Prostate gland (tissue), 2 donors: ENCODE measurements around the gene ATF6B. TPM values are rescaled to one million over a fixed set of nuclear protein-coding genes. Genes with fewer than 3 reads are reported as not detected.
A peak's percentile ranks its signal among the peaks of the same experiment; 100 is the strongest.

Source experiments
- DNase-seq: peaks from one replicate; pipeline ENCODE4 v3.0.0-alpha.2; 2019; ENCODE audit warnings: low spot score
- H3K27ac ChIP-seq, 2 donors: fragments of 200-600 bp; sonication (generic); 2 replicates each; pipeline ENCODE4 v1.5.1; 2017 to 2019
- H3K27me3 ChIP-seq: fragments of 200-600 bp; sonication (generic); replicated peaks from 2 replicates; pipeline ENCODE4 v1.5.1; 2019; ENCODE audit not compliant: insufficient read depth
- H3K36me3 ChIP-seq, 2 donors: fragments of 200-600 bp; sonication (generic); 1 replicate in 1 of 2; 2 replicates in 1 of 2; pipeline versions ENCODE4 v1.5.1 to v1.8.1; 2017 to 2019
- H3K4me1 ChIP-seq: fragments of 200-600 bp; sonication (generic); replicated peaks from 2 replicates; pipeline ENCODE4 v1.5.1; 2019
- H3K4me3 ChIP-seq, 2 donors: fragments of 200-600 bp; sonication (generic); 2 replicates each; pipeline ENCODE4 v1.5.1; 2017 to 2019
- H3K9me3 ChIP-seq: fragments of 200-600 bp; sonication (generic); 2 replicates; pipeline ENCODE4 v1.5.1; 2017
- POLR2A ChIP-seq: fragments of 450-650 bp; IDR thresholded peaks from one replicate; pipeline ENCODE4 v1.6.1; 2016; ENCODE audit warnings: antibody characterized with exemption, mild to moderate bottlenecking
- POLR2AphosphoS5 ChIP-seq: sonication (generic); formaldehyde crosslinking; IDR thresholded peaks from one replicate; pipeline ENCODE4 v1.6.1; 2017; ENCODE audit warnings: antibody characterized with exemption
- WGBS: methylation state at CpG from one replicate; pipeline ENCODE4 v1.1.5; 2018; 5-methylcytosine and 5-hydroxymethylcytosine counted together
- intact Hi-C: fragments of 100-400 bp; cut with DNase I; formaldehyde crosslinking; loops from one replicate; pipeline ENCODE4 v1.14.2; 2022
- total RNA-seq, 2 donors: library from RNA; depleted of rRNA; stranded (reverse); fragments of >200 nt; gene quantifications; one replicate each; pipeline ENCODE4 v1.1.0, GENCODE V29; 2016
- TF ChIP-seq, protein P1 (sequence below), 4 experiments: fragments of 200-600 bp in 2 of 4; fragments of 450-650 bp in 2 of 4; sonication (generic) in 2 of 4; IDR thresholded peaks; 1 replicate in 3 of 4; 2 replicates in 1 of 4; pipeline ENCODE4 v1.5.1; 2016 to 2019; ENCODE audit warnings: antibody characterized with exemption in 4 of 4, mild to moderate bottlenecking in 2 of 4, moderate library complexity in 2 of 4

Gene ATF6B
- total RNA-seq, 2 donors from 2014 or later, result 70.6 to 132 TPM

DNA sequence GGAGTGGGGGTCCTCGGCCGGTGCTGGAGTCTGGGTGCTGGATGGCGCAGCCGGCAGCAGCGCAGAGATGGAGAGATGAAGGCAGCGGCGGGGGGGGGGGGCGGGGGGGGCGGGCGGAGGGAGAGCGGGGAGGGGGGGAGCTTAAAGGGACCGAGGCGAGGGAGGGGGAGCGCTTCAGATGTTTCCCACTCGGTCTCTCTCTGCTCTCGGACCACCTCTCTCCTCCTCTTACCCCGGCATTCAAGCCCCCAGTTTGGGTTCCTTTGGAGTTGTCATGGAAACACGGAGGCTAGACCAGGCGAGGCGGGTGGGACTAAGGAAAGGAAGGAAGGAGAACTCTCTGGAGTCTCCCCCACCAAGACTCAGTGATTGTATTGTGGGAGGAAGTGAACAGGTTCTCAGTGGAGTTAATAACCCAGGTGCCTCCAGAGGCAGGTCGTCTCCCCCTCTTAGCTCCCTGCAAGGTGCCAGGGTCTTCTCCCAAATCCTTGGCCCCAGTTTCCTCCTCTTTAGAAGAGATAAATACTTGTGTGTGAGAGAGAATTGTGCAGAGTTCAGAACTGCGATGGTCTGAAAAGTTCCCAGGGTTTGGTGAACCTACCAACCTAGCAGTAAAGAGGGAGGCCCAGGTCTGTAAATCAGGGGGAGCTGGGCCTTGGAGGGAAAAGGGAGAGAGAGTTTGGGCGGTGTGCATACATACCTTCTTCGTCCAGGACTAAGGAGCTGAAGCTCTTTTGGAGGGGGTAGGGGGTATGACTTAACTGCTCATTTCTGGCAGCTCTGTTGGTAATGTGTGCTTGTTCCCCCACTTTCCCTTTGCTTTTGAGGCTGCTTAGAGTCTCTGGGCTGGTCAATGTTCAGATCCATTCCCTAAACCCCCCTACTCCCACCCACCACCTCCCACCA is 24.1 kb upstream of the ATF6B start, which contains the start of gene PRRT1:
Gene PRRT1, minus strand, starts transcription at position 77 of the 906 bp plus-strand sequence. CDS start 112 bp downstream, outside the sequence.
- H3K27me3 ChIP-seq, result no peaks in the 10 kb centered on the region
- H3K4me1 ChIP-seq, result peaks cover 14% of the 10 kb centered on the region
- peak within 1 kb of the TSS; percentile 88 to 89 for H3K27ac ChIP-seq
- no peaks in the 10 kb centered on the region for H3K9me3 ChIP-seq
- TF ChIP-seq POLR2A, result no peak
- no peak for TF ChIP-seq POLR2AphosphoS5
- peak within 1 kb of the TSS; percentile 53 to 61 for H3K4me3 ChIP-seq
- intact Hi-C loops, result loop anchor here (2.0 to 10.0 kb wide), 3 partner anchors 21 to 247 kb away; partner anchors contain the start of genes FKBPL and ZBTB12
- no peak for DNase-seq
- WGBS, result 11% methylated on average over 23 of the region's 24 CpGs
- H3K36me3 ChIP-seq, result no peaks in the 10 kb centered on the region

DNA sequence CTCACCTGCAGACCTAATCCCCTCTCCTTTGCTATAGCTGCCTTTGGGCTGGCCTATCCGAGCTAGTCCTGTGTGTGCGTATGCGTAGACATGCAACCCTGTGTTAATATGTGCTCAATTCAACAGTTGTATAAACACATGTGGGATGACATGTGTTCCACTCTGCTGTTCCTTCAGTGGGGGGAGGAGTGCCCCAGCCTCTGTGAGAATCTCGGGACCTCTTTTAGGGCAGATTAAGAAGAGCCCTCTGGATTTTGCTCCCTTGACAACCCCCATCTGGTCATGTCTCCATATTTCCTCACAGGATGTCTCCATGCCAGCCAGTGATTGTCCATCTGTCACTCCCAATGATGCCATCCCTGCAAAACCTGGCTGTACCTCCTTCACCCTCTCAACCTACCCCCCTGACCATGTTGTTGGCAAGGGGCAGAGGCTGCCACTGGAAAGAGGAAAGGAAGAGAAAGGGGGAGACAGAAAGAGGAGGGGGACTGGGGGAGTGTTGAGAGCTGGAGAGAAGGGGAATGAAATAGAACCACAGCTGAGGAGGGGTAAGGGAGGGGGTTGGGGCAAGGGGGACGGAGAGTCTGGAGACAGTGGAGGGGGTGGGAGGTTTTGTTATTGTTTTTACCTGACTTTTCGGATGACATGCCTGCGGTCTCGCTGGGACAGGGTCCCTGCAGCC is 23.3 kb upstream of the ATF6B start:
- peaks cover 14% of the 10 kb centered on the region for H3K4me1 ChIP-seq
- no peaks in the 10 kb centered on the region for H3K36me3 ChIP-seq
- H3K27me3 ChIP-seq, result no peaks in the 10 kb centered on the region
- H3K9me3 ChIP-seq, result no peaks in the 10 kb centered on the region
- no peak for DNase-seq
- H3K27ac ChIP-seq, result peak overlapping the region; percentile 88 to 89
- WGBS, result 25% methylated on average over 8 of the region's 8 CpGs
- no peak for TF ChIP-seq POLR2A
- no peak for TF ChIP-seq POLR2AphosphoS5
- TF ChIP-seq, protein P1, sequence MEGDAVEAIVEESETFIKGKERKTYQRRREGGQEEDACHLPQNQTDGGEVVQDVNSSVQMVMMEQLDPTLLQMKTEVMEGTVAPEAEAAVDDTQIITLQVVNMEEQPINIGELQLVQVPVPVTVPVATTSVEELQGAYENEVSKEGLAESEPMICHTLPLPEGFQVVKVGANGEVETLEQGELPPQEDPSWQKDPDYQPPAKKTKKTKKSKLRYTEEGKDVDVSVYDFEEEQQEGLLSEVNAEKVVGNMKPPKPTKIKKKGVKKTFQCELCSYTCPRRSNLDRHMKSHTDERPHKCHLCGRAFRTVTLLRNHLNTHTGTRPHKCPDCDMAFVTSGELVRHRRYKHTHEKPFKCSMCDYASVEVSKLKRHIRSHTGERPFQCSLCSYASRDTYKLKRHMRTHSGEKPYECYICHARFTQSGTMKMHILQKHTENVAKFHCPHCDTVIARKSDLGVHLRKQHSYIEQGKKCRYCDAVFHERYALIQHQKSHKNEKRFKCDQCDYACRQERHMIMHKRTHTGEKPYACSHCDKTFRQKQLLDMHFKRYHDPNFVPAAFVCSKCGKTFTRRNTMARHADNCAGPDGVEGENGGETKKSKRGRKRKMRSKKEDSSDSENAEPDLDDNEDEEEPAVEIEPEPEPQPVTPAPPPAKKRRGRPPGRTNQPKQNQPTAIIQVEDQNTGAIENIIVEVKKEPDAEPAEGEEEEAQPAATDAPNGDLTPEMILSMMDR (IDR thresholded peaks at IDR 0.05), result no peak
- H3K4me3 ChIP-seq, result peak overlapping the region; percentile 20 to 27
- intact Hi-C loops, result loop anchor here (2.0 to 10.0 kb wide), 3 partner anchors 21 to 247 kb away; partner anchors contain the start of genes FKBPL and ZBTB12

DNA sequence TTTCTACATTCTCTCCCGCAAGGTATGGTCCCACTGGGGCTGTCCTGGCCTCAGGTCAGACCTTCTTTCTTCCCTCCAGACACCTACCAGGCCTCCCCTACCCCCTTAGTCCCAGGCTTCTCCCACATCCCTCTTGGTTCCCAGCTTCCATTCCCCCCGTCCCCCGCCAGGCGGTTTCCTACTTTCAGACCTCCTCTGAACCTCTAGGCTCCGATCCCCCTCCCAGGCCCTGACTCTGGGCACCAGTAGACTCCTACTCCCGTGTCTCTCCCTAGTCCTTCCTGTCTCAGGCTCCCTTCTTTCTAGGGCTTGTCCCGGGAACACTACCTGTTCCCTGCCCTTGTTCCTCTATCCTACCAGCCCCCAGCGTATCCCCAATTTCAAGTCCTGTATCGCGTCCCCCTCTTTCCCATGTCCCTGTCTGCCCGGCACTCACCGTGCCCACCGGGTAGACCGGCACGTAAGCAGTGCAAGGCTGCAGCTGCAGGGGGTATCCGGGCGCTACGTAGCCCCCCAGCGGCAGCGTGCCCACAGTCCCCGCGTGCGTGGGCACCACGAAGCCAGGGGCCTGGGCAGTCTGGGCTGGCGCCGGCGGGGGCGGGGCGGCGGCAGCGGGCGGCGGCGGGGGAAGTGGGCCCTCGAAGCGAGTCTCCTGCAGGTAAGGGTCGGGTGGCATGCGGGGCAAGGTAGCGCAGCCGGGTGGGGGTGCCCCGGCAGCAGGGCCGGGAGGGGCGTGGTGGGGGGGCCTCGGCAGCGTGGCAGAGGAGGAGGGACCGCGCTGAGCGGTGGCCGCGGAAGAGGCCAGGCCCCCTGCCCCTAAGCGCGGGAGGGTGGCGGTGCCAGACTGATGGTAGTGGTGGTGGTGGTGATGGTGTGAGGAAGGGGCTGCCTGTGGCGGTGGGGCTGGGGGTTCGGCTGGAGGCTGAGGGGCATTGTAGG is 22.2 kb upstream of the ATF6B start:
- DNase-seq, result no peak
- TF ChIP-seq POLR2A (no peak), POLR2AphosphoS5 (no peak)
- TF ChIP-seq, protein P1 (IDR thresholded peaks at IDR 0.05), result no peak
- H3K9me3 ChIP-seq, result no peaks in the 10 kb centered on the region
- WGBS, result 54% methylated on average over 44 of the region's 55 CpGs
- no peaks in the 10 kb centered on the region for H3K36me3 ChIP-seq
- H3K27me3 ChIP-seq, result no peaks in the 10 kb centered on the region
- intact Hi-C loops, result loop anchor here (2.0 to 10.0 kb wide), 3 partner anchors 19 to 245 kb away; partner anchors contain the start of genes FKBPL and ZBTB12
- H3K27ac ChIP-seq, result no peak overlapping the region
- peaks cover 9% of the 10 kb centered on the region for H3K4me1 ChIP-seq
- H3K4me3 ChIP-seq, result peak overlapping the region in 1 of 2 donors; percentile 8

DNA sequence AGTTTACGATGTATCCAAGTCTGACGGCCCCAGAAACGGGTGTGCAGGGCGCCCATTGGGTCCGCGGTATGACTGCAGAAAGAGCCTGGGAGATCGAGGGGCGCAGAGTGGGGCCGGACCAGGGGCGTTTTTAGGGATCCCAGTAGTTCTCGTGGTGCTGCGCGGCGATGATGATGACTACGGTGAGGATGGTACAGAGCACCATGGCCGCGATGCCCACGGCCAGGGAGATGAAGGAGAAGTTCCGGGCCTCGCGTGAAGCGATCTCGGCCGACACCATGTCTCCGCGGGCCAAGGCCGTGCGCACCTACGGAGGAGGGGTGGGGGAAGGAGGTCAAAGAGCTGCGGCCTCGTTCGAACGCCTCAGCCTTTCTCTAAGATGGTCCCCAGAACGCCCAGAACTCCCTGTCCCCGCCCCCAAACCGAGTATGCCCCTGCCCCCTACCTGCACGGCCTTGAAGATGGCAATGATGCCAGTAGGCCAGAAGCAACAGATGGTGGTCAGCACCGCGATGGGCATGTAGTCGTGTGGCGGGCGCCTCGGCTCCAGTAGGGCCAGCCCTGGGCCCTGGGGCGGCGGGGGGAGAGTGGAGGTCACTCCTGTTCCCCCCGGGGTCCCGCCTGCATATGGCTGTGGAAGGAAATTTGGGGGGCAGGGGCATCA is 21.2 kb upstream of the ATF6B start:
- H3K36me3 ChIP-seq, result no peaks in the 10 kb centered on the region
- no peak for DNase-seq
- intact Hi-C loops, result no loop called here
- no peaks in the 10 kb centered on the region for H3K27me3 ChIP-seq
- H3K27ac ChIP-seq, result no peak overlapping the region
- TF ChIP-seq POLR2A (no peak), POLR2AphosphoS5 (no peak)
- TF ChIP-seq, protein P1 (IDR thresholded peaks at IDR 0.05), result no peak
- peaks cover 5% of the 10 kb centered on the region for H3K4me1 ChIP-seq
- peak overlapping the region in 1 of 2 donors; percentile 7 for H3K4me3 ChIP-seq
- 64% methylated on average over 47 of the region's 47 CpGs for WGBS
- no peaks in the 10 kb centered on the region for H3K9me3 ChIP-seq
